Liver (tissue), 3 donors: ENCODE results near the gene SHCBP1.

Experiments
- GABPA ChIP-seq, 2 donors: IDR thresholded peaks in 1 of 2; conservative IDR thresholded peaks in 1 of 2; 2 replicates each; pipeline ENCODE4 v1.6.1; 2016; ENCODE audit warnings: antibody characterized with exemption in 2 of 2, mild to moderate bottlenecking in 1 of 2, moderate library complexity in 1 of 2
- HNF4G ChIP-seq: IDR thresholded peaks from 2 replicates; pipeline ENCODE4 v1.6.1; 2016; ENCODE audit warnings: antibody characterized with exemption
- NR2F2 ChIP-seq: IDR thresholded peaks from 2 replicates; pipeline ENCODE4 v1.6.1; 2016; ENCODE audit warnings: antibody characterized with exemption
- SP1 ChIP-seq: IDR thresholded peaks from 2 replicates; pipeline ENCODE4 v1.6.1; 2018; ENCODE audit warnings: antibody characterized with exemption, mild to moderate bottlenecking
- TAF1 ChIP-seq: conservative IDR thresholded peaks from 2 replicates; pipeline ENCODE4 v1.6.1; 2016; ENCODE audit warnings: antibody characterized with exemption, mild to moderate bottlenecking
- TF ChIP-seq, protein P1 (sequence below): fragments of 150-350 bp; IDR thresholded peaks from 2 replicates; pipeline ENCODE4 v1.5.1; 2017; ENCODE audit warnings: improper control_type of control experiment, low read depth, low read length; ENCODE audit not compliant: missing input control
- TF ChIP-seq, protein P2 (sequence below): IDR thresholded peaks from 2 replicates; pipeline ENCODE4 v1.6.1; 2016; ENCODE audit warnings: antibody characterized with exemption
- TF ChIP-seq, protein P3 (sequence below): IDR thresholded peaks from 2 replicates; pipeline ENCODE4 v1.6.1; 2016; ENCODE audit warnings: antibody characterized with exemption, mild to moderate bottlenecking
- TF ChIP-seq, protein P4 (sequence below): IDR thresholded peaks from 2 replicates; pipeline ENCODE4 v1.6.1; 2016; ENCODE audit warnings: antibody characterized with exemption
- donor health status: healthy.
- donor health status: healthy.

DNA sequence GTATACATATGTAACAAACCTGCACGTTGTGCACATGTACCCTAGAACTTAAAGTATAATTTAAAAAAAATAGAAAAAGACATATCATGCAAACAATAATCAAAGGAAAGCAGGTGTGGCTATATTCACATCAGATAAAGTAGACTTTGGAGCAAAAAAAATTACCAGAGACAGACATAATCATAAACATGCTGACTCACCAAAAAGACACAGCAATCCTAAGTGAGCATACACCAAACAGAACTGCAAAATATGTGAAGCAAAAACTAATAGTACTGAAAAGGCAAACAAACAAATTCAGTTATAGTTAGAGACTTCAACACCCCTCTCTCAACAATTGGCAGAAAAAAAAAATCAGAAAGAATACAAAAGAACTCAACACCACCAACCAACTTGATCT, 29.9 kb downstream of the SHCBP1 start:
- TF ChIP-seq, protein P1, sequence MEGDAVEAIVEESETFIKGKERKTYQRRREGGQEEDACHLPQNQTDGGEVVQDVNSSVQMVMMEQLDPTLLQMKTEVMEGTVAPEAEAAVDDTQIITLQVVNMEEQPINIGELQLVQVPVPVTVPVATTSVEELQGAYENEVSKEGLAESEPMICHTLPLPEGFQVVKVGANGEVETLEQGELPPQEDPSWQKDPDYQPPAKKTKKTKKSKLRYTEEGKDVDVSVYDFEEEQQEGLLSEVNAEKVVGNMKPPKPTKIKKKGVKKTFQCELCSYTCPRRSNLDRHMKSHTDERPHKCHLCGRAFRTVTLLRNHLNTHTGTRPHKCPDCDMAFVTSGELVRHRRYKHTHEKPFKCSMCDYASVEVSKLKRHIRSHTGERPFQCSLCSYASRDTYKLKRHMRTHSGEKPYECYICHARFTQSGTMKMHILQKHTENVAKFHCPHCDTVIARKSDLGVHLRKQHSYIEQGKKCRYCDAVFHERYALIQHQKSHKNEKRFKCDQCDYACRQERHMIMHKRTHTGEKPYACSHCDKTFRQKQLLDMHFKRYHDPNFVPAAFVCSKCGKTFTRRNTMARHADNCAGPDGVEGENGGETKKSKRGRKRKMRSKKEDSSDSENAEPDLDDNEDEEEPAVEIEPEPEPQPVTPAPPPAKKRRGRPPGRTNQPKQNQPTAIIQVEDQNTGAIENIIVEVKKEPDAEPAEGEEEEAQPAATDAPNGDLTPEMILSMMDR = no peak
- TF ChIP-seq HNF4G (no peak), NR2F2 (no peak), GABPA (IDR thresholded peaks at IDR 0.05 in 1 of 2, conservative IDR thresholded peaks at IDR 0.05 in 1 of 2) (no peak), TAF1 (no peak), SP1 (no peak)
- TF ChIP-seq, protein P2, sequence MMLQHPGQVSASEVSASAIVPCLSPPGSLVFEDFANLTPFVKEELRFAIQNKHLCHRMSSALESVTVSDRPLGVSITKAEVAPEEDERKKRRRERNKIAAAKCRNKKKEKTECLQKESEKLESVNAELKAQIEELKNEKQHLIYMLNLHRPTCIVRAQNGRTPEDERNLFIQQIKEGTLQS = no peak
- TF ChIP-seq, protein P3, sequence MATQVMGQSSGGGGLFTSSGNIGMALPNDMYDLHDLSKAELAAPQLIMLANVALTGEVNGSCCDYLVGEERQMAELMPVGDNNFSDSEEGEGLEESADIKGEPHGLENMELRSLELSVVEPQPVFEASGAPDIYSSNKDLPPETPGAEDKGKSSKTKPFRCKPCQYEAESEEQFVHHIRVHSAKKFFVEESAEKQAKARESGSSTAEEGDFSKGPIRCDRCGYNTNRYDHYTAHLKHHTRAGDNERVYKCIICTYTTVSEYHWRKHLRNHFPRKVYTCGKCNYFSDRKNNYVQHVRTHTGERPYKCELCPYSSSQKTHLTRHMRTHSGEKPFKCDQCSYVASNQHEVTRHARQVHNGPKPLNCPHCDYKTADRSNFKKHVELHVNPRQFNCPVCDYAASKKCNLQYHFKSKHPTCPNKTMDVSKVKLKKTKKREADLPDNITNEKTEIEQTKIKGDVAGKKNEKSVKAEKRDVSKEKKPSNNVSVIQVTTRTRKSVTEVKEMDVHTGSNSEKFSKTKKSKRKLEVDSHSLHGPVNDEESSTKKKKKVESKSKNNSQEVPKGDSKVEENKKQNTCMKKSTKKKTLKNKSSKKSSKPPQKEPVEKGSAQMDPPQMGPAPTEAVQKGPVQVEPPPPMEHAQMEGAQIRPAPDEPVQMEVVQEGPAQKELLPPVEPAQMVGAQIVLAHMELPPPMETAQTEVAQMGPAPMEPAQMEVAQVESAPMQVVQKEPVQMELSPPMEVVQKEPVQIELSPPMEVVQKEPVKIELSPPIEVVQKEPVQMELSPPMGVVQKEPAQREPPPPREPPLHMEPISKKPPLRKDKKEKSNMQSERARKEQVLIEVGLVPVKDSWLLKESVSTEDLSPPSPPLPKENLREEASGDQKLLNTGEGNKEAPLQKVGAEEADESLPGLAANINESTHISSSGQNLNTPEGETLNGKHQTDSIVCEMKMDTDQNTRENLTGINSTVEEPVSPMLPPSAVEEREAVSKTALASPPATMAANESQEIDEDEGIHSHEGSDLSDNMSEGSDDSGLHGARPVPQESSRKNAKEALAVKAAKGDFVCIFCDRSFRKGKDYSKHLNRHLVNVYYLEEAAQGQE = no peak
- TF ChIP-seq, protein P4, sequence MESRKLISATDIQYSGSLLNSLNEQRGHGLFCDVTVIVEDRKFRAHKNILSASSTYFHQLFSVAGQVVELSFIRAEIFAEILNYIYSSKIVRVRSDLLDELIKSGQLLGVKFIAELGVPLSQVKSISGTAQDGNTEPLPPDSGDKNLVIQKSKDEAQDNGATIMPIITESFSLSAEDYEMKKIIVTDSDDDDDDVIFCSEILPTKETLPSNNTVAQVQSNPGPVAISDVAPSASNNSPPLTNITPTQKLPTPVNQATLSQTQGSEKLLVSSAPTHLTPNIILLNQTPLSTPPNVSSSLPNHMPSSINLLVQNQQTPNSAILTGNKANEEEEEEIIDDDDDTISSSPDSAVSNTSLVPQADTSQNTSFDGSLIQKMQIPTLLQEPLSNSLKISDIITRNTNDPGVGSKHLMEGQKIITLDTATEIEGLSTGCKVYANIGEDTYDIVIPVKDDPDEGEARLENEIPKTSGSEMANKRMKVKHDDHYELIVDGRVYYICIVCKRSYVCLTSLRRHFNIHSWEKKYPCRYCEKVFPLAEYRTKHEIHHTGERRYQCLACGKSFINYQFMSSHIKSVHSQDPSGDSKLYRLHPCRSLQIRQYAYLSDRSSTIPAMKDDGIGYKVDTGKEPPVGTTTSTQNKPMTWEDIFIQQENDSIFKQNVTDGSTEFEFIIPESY = no peak
